Lung (tissue), 12 donors: ENCODE measurements around the gene RAB26. TPM values are rescaled to one million over a fixed set of nuclear protein-coding genes. Genes with fewer than 3 reads are reported as not detected.

Experiments used
- ATAC-seq: fragments of 200-7000 bp; cut with Tn5 transposase; one replicate; pipeline ENCODE4 v1.9.1; 2020; ENCODE audit warnings: moderate number of reproducible peaks; ENCODE audit not compliant: insufficient read depth, low FRiP score
- DNase-seq, 3 donors: peaks; one replicate each; pipeline ENCODE4 v3.0.0-alpha.2; 2013 to 2017
- H3K27ac ChIP-seq, 2 donors: one replicate each; pipeline ENCODE4 v1.5.1; 2013; ENCODE audit warnings: mild to moderate bottlenecking in 2 of 2, moderate library complexity in 2 of 2, control low read depth in 1 of 2, inconsistent platforms in 1 of 2, low read depth in 1 of 2, low read length in 1 of 2
- H3K27me3 ChIP-seq, 3 donors: one replicate each; pipeline ENCODE4 v1.5.1; 2013; ENCODE audit warnings: low read length in 2 of 3; ENCODE audit not compliant: control insufficient read depth in 3 of 3, insufficient read depth in 3 of 3
- H3K36me3 ChIP-seq, 4 donors: one replicate each; pipeline ENCODE4 v1.5.1; 2013; ENCODE audit warnings: low read length in 4 of 4, mild to moderate bottlenecking in 1 of 4, moderate library complexity in 1 of 4; ENCODE audit not compliant: control insufficient read depth in 4 of 4, insufficient read depth in 4 of 4
- H3K4me1 ChIP-seq, 5 donors: one replicate each; pipeline ENCODE4 v1.5.1; 2013; ENCODE audit warnings: low read length in 5 of 5, mild to moderate bottlenecking in 2 of 5, moderate library complexity in 1 of 5; ENCODE audit not compliant: control insufficient read depth in 5 of 5, insufficient read depth in 5 of 5
- H3K4me3 ChIP-seq: one replicate; pipeline ENCODE4 v1.5.1; 2013; ENCODE audit warnings: mild to moderate bottlenecking, control low read depth, moderate library complexity
- H3K9ac ChIP-seq, 2 donors: one replicate each; pipeline ENCODE4 v1.5.1; 2013; ENCODE audit warnings: low read length in 2 of 2, control low read depth in 1 of 2; ENCODE audit not compliant: insufficient read depth in 1 of 2
- H3K9me3 ChIP-seq, 4 donors: one replicate each; pipeline ENCODE4 v1.5.1; 2013; ENCODE audit warnings: low read length in 3 of 4, mild to moderate bottlenecking in 1 of 4, moderate library complexity in 1 of 4; ENCODE audit not compliant: control insufficient read depth in 4 of 4, insufficient read depth in 3 of 4
- CTCF ChIP-seq: IDR thresholded peaks from 2 replicates; pipeline ENCODE4 v1.5.1; 2012; ENCODE audit warnings: mild to moderate bottlenecking; ENCODE audit errors: control extremely low read depth, extremely low read depth
- WGBS, 2 donors: extraction: QIAGEN DNeasy Blood & Tissue Kit; methylation state at CpG; one replicate each; pipeline ENCODE4 v1.1.7; 2013; 5-methylcytosine and 5-hydroxymethylcytosine counted together
- polyA plus RNA-seq, 2 donors: library from polyadenylated mRNA; stranded (reverse); fragments of 200-250 nt; gene quantifications; one replicate each; pipeline ENCODE4 v1.2.1, GENCODE V29; 2013
- total RNA-seq, 2 donors: library from RNA; depleted of rRNA in 1 of 2; stranded (reverse); fragments of >200 nt in 1 of 2; gene quantifications; one replicate each; pipeline ENCODE4 v1.2.1, GENCODE V29; 2014 to 2021
- donor health status: control.
- donor health status: control.
- donor health status: Bipolar disorder and iron deficiency.
- donor health status: healthy.
- donor health status: DM: yes; HTN: yes; CAD: no.

The RAB26 gene
- total and polyA plus RNA-seq, 4 donors = 0.30 to 1.0 (median 0.72) TPM

GRCh38 chr16:2142942-2143877 lies 5.2 kb upstream of the RAB26 start:
- no peak for ATAC-seq
- H3K4me1 ChIP-seq = peaks cover 0 to 9% (median 2%) of the 10 kb centered on the region in 5 donors
- no peak overlapping the region for H3K4me3 ChIP-seq

GRCh38 chr16:2143878-2144485 lies 4.4 kb upstream of the RAB26 start:
- no peak for ATAC-seq
- Histone ChIP-seq H3K9ac (no peak overlapping the region), H3K9me3 (no peaks in the 10 kb centered on the region), H3K36me3 (no peaks in the 10 kb centered on the region), H3K4me1 (peaks cover 0 to 14% (median 8%) of the 10 kb centered on the region in 5 donors), H3K4me3 (no peak overlapping the region), H3K27me3 (no peaks in the 10 kb centered on the region), H3K27ac (no peak overlapping the region)
- TF ChIP-seq CTCF = no peak
- no peak for DNase-seq
- 80 to 82% methylated on average over 16 to 17 of the region's 17 CpGs for WGBS, 2 donors

More at GRCh38 chr16:2142942-2143877, 5.2 kb upstream of the RAB26 start:
- TF ChIP-seq CTCF = no peak
- H3K27ac ChIP-seq = no peak overlapping the region
- no peak for DNase-seq
- 76 to 77% methylated on average over 31 of the region's 31 CpGs for WGBS, 2 donors
- H3K36me3 ChIP-seq = no peaks in the 10 kb centered on the region
- H3K9ac ChIP-seq = no peak overlapping the region
- H3K27me3 ChIP-seq = no peaks in the 10 kb centered on the region
- no peaks in the 10 kb centered on the region for H3K9me3 ChIP-seq

- DNase-seq = no peak
- Histone ChIP-seq H3K4me1 (peaks cover 0 to 33% (median 10%) of the 10 kb centered on the region in 5 donors), H3K36me3 (no peaks in the 10 kb centered on the region), H3K9ac (no peak overlapping the region), H3K4me3 (no peak overlapping the region), H3K27ac (no peak overlapping the region), H3K9me3 (no peaks in the 10 kb centered on the region), H3K27me3 (no peaks in the 10 kb centered on the region)
- TF ChIP-seq CTCF = no peak
- no peak for ATAC-seq
- WGBS, 2 donors = 84 to 87% methylated on average over 5 of the region's 5 CpGs
Observed at GRCh38 chr16:2145843-2146242, 2.6 kb upstream of the RAB26 start.
